H1 (cell line): Measurements from ENCODE around the gene PPP1R17. TPM values are rescaled to one million over a fixed set of nuclear protein-coding genes. Genes with fewer than 3 reads are reported as not detected.

Source experiments
- CTCF ChIA-PET: fragments of 300-600 bp; sonication (Branson Sonifier 250); formaldehyde crosslinking; loops from one replicate; lab custom pipeline; 2021; ENCODE audit not compliant: partially characterized antibody; lab: Charles Lee
- POLR2A ChIA-PET: fragments of 300-600 bp; sonication (Branson Sonifier 250); formaldehyde crosslinking; loops from one replicate; lab custom pipeline; 2021; ENCODE audit warnings: inconsistent platforms; ENCODE audit not compliant: partially characterized antibody; lab: Charles Lee
- DNase-seq, 2 experiments: peaks; one replicate each; pipeline versions ENCODE4 v3.0.0 to v3.0.0-alpha.2; 2010 to 2022; ENCODE audit warnings: low spot score in 2 of 2, low read depth in 1 of 2, mixed read lengths in 1 of 2
- FAIRE-seq: peaks from 2 replicates; lab custom pipeline; 2011; peaks lifted over from hg19 to GRCh38; lab: Jason Lieb, UNC
- H2AFZ ChIP-seq: 2 replicates; pipeline ENCODE4 v1.8.1; 2012; ENCODE audit warnings: low read length, inconsistent platforms
- H2AK5ac ChIP-seq: 2 replicates; pipeline ENCODE4 v1.6.1; 2013; ENCODE audit warnings: low read depth, low read length
- H2BK120ac ChIP-seq: replicated peaks from 2 replicates; pipeline ENCODE3; 2013; ENCODE audit warnings: low read depth, low read length, inconsistent platforms
- H2BK12ac ChIP-seq: 2 replicates; pipeline ENCODE4 v1.6.1; 2013; ENCODE audit warnings: low read depth, low read length
- H2BK15ac ChIP-seq: 2 replicates; pipeline ENCODE4 v1.6.1; 2013; ENCODE audit warnings: low read length
- H2BK20ac ChIP-seq: 2 replicates; pipeline ENCODE4 v1.6.1; 2013; ENCODE audit warnings: low read length
- H2BK5ac ChIP-seq: 2 replicates; pipeline ENCODE4 v1.6.1; 2013; ENCODE audit warnings: low read depth, low read length
- H3K14ac ChIP-seq: 2 replicates; pipeline ENCODE4 v1.6.1; 2013; ENCODE audit warnings: inconsistent platforms; ENCODE audit not compliant: insufficient read length
- H3K18ac ChIP-seq: 2 replicates; pipeline ENCODE4 v1.6.1; 2013; ENCODE audit warnings: low read length; ENCODE audit errors: extremely low read depth
- H3K23ac ChIP-seq: 2 replicates; pipeline ENCODE4 v1.6.1; 2013; ENCODE audit warnings: inconsistent platforms; ENCODE audit not compliant: insufficient read length
- H3K23me2 ChIP-seq: 2 replicates; pipeline ENCODE4 v1.6.1; 2013; ENCODE audit warnings: low read depth, low read length
- H3K27ac ChIP-seq: 2 replicates; pipeline ENCODE4 v1.6.1; 2011; ENCODE audit warnings: low read depth, low read length, inconsistent platforms
- H3K27me3 ChIP-seq, 4 experiments: replicated peaks in 1 of 4; 1 replicate in 1 of 4; 2 replicates in 3 of 4; pipeline versions ENCODE4 v1.6.1 to v1.8.1; 2011 to 2013; ENCODE audit warnings: low read length in 3 of 4, mild to moderate bottlenecking in 3 of 4, inconsistent platforms in 2 of 4, mixed read lengths in 2 of 4, moderate library complexity in 1 of 4; ENCODE audit not compliant: control insufficient read depth in 3 of 4, insufficient read depth in 3 of 4; ENCODE audit errors: extremely low read depth in 1 of 4
- H3K36me3 ChIP-seq, 4 experiments: 2 replicates each; pipeline versions ENCODE4 v1.6.1 to v1.8.1; 2011 to 2013; ENCODE audit warnings: mild to moderate bottlenecking in 4 of 4, low read length in 3 of 4, moderate library complexity in 2 of 4, control low read depth in 1 of 4, inconsistent platforms in 1 of 4; ENCODE audit not compliant: insufficient read depth in 4 of 4, control insufficient read depth in 2 of 4
- H3K4ac ChIP-seq: replicated peaks from 2 replicates; pipeline ENCODE3; 2013; ENCODE audit warnings: low read length, low read depth, mixed read lengths, inconsistent platforms; ENCODE audit not compliant: insufficient read length
- H3K4me1 ChIP-seq, 4 experiments: replicated peaks in 1 of 4; 1 replicate in 1 of 4; 2 replicates in 3 of 4; pipeline versions ENCODE4 v1.6.1 to v1.8.1; 2011 to 2013; ENCODE audit warnings: low read length in 3 of 4, inconsistent platforms in 2 of 4, mixed read lengths in 1 of 4; ENCODE audit not compliant: insufficient read depth in 4 of 4, control insufficient read depth in 3 of 4
- H3K4me2 ChIP-seq, 2 experiments: 2 replicates each; pipeline versions ENCODE4 v1.6.1 to v1.8.1; 2011 to 2013; ENCODE audit warnings: low read depth in 2 of 2, low read length in 2 of 2, control low read depth in 1 of 2, inconsistent platforms in 1 of 2, mild to moderate bottlenecking in 1 of 2; ENCODE audit not compliant: insufficient read depth in 1 of 2
- H3K4me3 ChIP-seq, 4 experiments: fragments of 200-600, 300-600 bp in 1 of 4; sonication (generic), shearing (Covaris generic), sonication (Bioruptor Twin) in 1 of 4; 2 replicates each; pipeline versions ENCODE4 v1.5.1 to v1.8.1; 2011 to 2016; ENCODE audit warnings: low read length in 4 of 4, low read depth in 3 of 4, control low read depth in 2 of 4, inconsistent platforms in 2 of 4, mild to moderate bottlenecking in 2 of 4, mixed read lengths in 1 of 4, moderate library complexity in 1 of 4; ENCODE audit not compliant: insufficient read depth in 2 of 4; ENCODE audit errors: extremely low read depth in 1 of 4
- H3K56ac ChIP-seq: replicated peaks from 2 replicates; pipeline ENCODE3; 2013; ENCODE audit warnings: low read depth, mild to moderate bottlenecking, mixed read lengths, low read length, inconsistent platforms; ENCODE audit not compliant: insufficient read length
- H3K79me1 ChIP-seq: 2 replicates; pipeline ENCODE4 v1.6.1; 2013; ENCODE audit warnings: low read depth, low read length, control low read depth
- H3K79me2 ChIP-seq, 2 experiments: 2 replicates each; pipeline versions ENCODE4 v1.6.1 to v1.8.1; 2012 to 2013; ENCODE audit warnings: low read length in 2 of 2, mild to moderate bottlenecking in 2 of 2, inconsistent platforms in 1 of 2; ENCODE audit not compliant: insufficient read depth in 2 of 2, control insufficient read depth in 1 of 2
- H3K9ac ChIP-seq, 4 experiments: replicated peaks in 1 of 4; 1 replicate in 1 of 4; 2 replicates in 3 of 4; pipeline versions ENCODE4 v1.6.1 to v1.8.1; 2011 to 2013; ENCODE audit warnings: low read depth in 3 of 4, low read length in 3 of 4, control low read depth in 2 of 4, mild to moderate bottlenecking in 2 of 4, moderate library complexity in 2 of 4, inconsistent platforms in 1 of 4; ENCODE audit errors: extremely low read depth in 1 of 4
- H3K9me3 ChIP-seq, 2 experiments: 2 replicates each; pipeline versions ENCODE4 v1.6.1 to v1.8.1; 2012 to 2013; ENCODE audit warnings: mild to moderate bottlenecking in 2 of 2, moderate library complexity in 2 of 2, control low read depth in 1 of 2, inconsistent platforms in 1 of 2, low read depth in 1 of 2, low read length in 1 of 2, mixed read lengths in 1 of 2; ENCODE audit not compliant: insufficient read depth in 2 of 2
- H4K20me1 ChIP-seq, 2 experiments: replicated peaks in 1 of 2; 2 replicates each; pipeline versions ENCODE3 to v1.8.1; 2011 to 2013; ENCODE audit warnings: inconsistent platforms in 2 of 2, low read length in 2 of 2, mild to moderate bottlenecking in 1 of 2; ENCODE audit not compliant: insufficient read depth in 2 of 2, control insufficient read depth in 1 of 2
- H4K5ac ChIP-seq: 2 replicates; pipeline ENCODE4 v1.6.1; 2013; ENCODE audit warnings: low read length, low read depth, mixed read lengths, inconsistent platforms; ENCODE audit not compliant: insufficient read length
- H4K8ac ChIP-seq: 2 replicates; pipeline ENCODE4 v1.8.0; 2013; ENCODE audit warnings: mild to moderate bottlenecking, moderate library complexity, low read length, inconsistent platforms; ENCODE audit not compliant: insufficient read depth; ENCODE audit errors: extremely low read depth
- H4K91ac ChIP-seq: replicated peaks from 2 replicates; pipeline ENCODE3; 2013; ENCODE audit warnings: low read length, mixed read lengths, inconsistent platforms; ENCODE audit not compliant: insufficient read length
- CHD2 ChIP-seq: IDR thresholded peaks from 2 replicates; pipeline ENCODE4 v1.6.1; 2012; ENCODE audit warnings: low read length, improper control_type of control experiment
- EZH2 ChIP-seq: fragments of 200-600 bp; sonication (generic); IDR thresholded peaks from 2 replicates; pipeline ENCODE4 v1.7.1; 2012; ENCODE audit warnings: low read depth, mild to moderate bottlenecking, moderate library complexity, low read length, inconsistent platforms; ENCODE audit not compliant: severe bottlenecking
- GABPA ChIP-seq: IDR thresholded peaks from 2 replicates; pipeline ENCODE4 v1.6.1; 2011; ENCODE audit warnings: mild to moderate bottlenecking, low read length, moderate library complexity, borderline replicate concordance; ENCODE audit not compliant: insufficient read depth
- JUND ChIP-seq: IDR thresholded peaks from 2 replicates; pipeline ENCODE4 v1.6.1; 2011; ENCODE audit warnings: mild to moderate bottlenecking, improper control_type of control experiment, low read length
- PHF8 ChIP-seq: fragments of 200-600 bp; sonication (generic); conservative IDR thresholded peaks from 2 replicates; pipeline ENCODE4 v1.7.1; 2012; ENCODE audit warnings: low read depth, mild to moderate bottlenecking, inconsistent platforms, low read length, moderate library complexity
- RAD21 ChIP-seq, 2 experiments: IDR thresholded peaks in 1 of 2; conservative IDR thresholded peaks in 1 of 2; 2 replicates each; pipeline ENCODE4 v1.6.1; 2011; ENCODE audit warnings: low read depth in 2 of 2, low read length in 2 of 2, improper control_type of control experiment in 1 of 2, inconsistent platforms in 1 of 2, mild to moderate bottlenecking in 1 of 2, moderate library complexity in 1 of 2
- SIRT6 ChIP-seq: IDR thresholded peaks from one replicate; pipeline ENCODE4 v1.7.1; 2012; ENCODE audit warnings: low read length, inconsistent platforms
- SP4 ChIP-seq: IDR thresholded peaks from 2 replicates; pipeline ENCODE4 v1.6.1; 2012; ENCODE audit warnings: low read length, inconsistent platforms
- SUZ12 ChIP-seq: fragments of 200-600 bp; sonication (generic); IDR thresholded peaks from 2 replicates; pipeline ENCODE4 v1.6.1; 2012; ENCODE audit warnings: mild to moderate bottlenecking, inconsistent platforms, low read length, moderate library complexity, mixed read lengths
- TBP ChIP-seq: IDR thresholded peaks from 2 replicates; pipeline ENCODE4 v1.6.1; 2011; ENCODE audit warnings: low read depth, low read length, improper control_type of control experiment
- WGBS, 2 experiments: shearing (Covaris generic) in 1 of 2; methylation state at CpG; one replicate each; pipeline versions ENCODE4 v1.1.6 to v1.1.7; 2013 to 2015; ENCODE audit warnings: low lambda C conversion rate in 2 of 2, mixed read lengths in 2 of 2, inconsistent platforms in 1 of 2, low coverage in 1 of 2, missing lambda C conversion rate in 1 of 2; ENCODE audit not compliant: insufficient replicate concordance in 2 of 2, insufficient coverage in 1 of 2, insufficient read length in 1 of 2; ENCODE audit errors: extremely low coverage in 1 of 2, missing lambda C conversion rate in 1 of 2; 5-methylcytosine and 5-hydroxymethylcytosine counted together
- polyA plus RNA-seq, 7 experiments: library from polyadenylated mRNA; depleted of rRNA in 3 of 7; stranded (reverse) in 5 of 7; unstranded in 2 of 7; fragments of >200 nt in 5 of 7; fragments of 200-250 nt in 2 of 7; gene quantifications; 1 replicate in 5 of 7; 2 replicates in 1 of 7; 4 replicates in 1 of 7; pipeline versions ENCODE4 v1.2.1 to v1.2.3, GENCODE V29; 2011 to 2013; ENCODE audit warnings: missing spikeins in 2 of 7, mixed read lengths in 2 of 7
- total RNA-seq: library from RNA; stranded (reverse); fragmentation: NEBNext Ultra II Directional; extraction: Animal tissue kit (Norgen Biotek cat#: 25700); gene quantifications from 2 replicates; pipeline ENCODE4 v1.2.1, GENCODE V29; 2021
- TF ChIP-seq, protein P1 (sequence below): IDR thresholded peaks from 2 replicates; pipeline ENCODE4 v1.6.1; 2011; ENCODE audit warnings: low read depth, mild to moderate bottlenecking, low read length; ENCODE audit not compliant: insufficient read depth

PPP1R17 gene
- total and polyA plus RNA-seq, 2 of the 8 experiments (the other 6 are each of a cell fraction or from before 2014, with no cell fraction given): 1.5 to 2.5 TPM

- ChIA-PET POLR2A (no interaction called here), CTCF (no interaction called here)
- Histone ChIP-seq H2AK5ac (no peak overlapping the region), H4K5ac (no peak overlapping the region), H4K91ac (no peak overlapping the region), H4K8ac (no peak overlapping the region), H2BK120ac (no peak overlapping the region), H3K56ac (no peak overlapping the region), H3K9ac (no peak overlapping the region), H3K23me2 (no peaks in the 10 kb centered on the region), H2BK20ac (no peak overlapping the region), H3K4ac (no peak overlapping the region), H2AFZ (no peak overlapping the region), H3K4me3 (no peak overlapping the region), H3K36me3 (no peaks in the 10 kb centered on the region; a peak in 1 of 8 replicates), H3K79me1 (no peaks in the 10 kb centered on the region), H3K23ac (no peak overlapping the region), H3K27me3 (no peaks in the 10 kb centered on the region), H3K4me2 (no peak overlapping the region), H3K4me1 (peaks cover 0 to 23% (median 8%) of the 10 kb centered on the region in 4 experiments; a peak in 5 of 7 replicates), H3K14ac (no peak overlapping the region), H3K18ac (no peak overlapping the region), H4K20me1 (no peaks in the 10 kb centered on the region), H3K27ac (no peak overlapping the region), H2BK12ac (no peak overlapping the region), H3K9me3 (no peaks in the 10 kb centered on the region), H3K79me2 (no peaks in the 10 kb centered on the region), H2BK15ac (no peak overlapping the region), H2BK5ac (no peak overlapping the region)
- WGBS, 2 experiments: 48% methylated on average over 2 of the region's 2 CpGs; no CpG with 5 or more reads in 1 of the 2 experiments
- no peak for FAIRE-seq
- DNase-seq: no peak
- TF ChIP-seq SP4 (no peak), PHF8 (no peak), SIRT6 (no peak), SUZ12 (no peak), GABPA (no peak), TBP (no peak), EZH2 (no peak), RAD21 (IDR thresholded peaks at IDR 0.05 in 1 of 2, conservative IDR thresholded peaks at IDR 0.05 in 1 of 2; ENCODE audit: low read depth in 2 of 2, low read length in 2 of 2) (no peak), CHD2 (no peak), JUND (no peak)
- TF ChIP-seq, protein P1, sequence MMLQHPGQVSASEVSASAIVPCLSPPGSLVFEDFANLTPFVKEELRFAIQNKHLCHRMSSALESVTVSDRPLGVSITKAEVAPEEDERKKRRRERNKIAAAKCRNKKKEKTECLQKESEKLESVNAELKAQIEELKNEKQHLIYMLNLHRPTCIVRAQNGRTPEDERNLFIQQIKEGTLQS: no peak
Measured at GRCh38 chr7:31692871-31693270, 5.9 kb downstream of the PPP1R17 start.
